SH-SY5Y (cell line): Measurements from ENCODE around the gene TTLL4.

Experiments
- GATA2 ChIP-seq: IDR thresholded peaks from 2 replicates; pipeline ENCODE4 v1.6.1; 2011; ENCODE audit warnings: mild to moderate bottlenecking, low read depth, low read length
- GATA3 ChIP-seq: IDR thresholded peaks from 2 replicates; pipeline ENCODE4 v1.6.1; 2011; ENCODE audit warnings: low read depth, mild to moderate bottlenecking, low read length, moderate library complexity

GRCh38 chr2:218754781-218755180 lies 44.1 kb downstream of the TTLL4 start:
- TF ChIP-seq GATA3 (no peak), GATA2 (no peak)
